ENCODE data around the gene LITAF. TPM values are rescaled to one million over a fixed set of nuclear protein-coding genes. Genes with fewer than 3 reads are reported as not detected.
"Not testable (repeated sequence)": the region's sequence is repeated elsewhere in the genome, so short reads cannot be mapped to it uniquely, and the experiment has no call there.

The LITAF gene
- polyA plus RNA-seq, 1 donor, result 43.0 TPM

- no peaks in the 10 kb centered on the region for H3K36me3 ChIP-seq (ENCODE audit: control insufficient read depth, insufficient read depth, low read length)
- H3K27ac ChIP-seq (ENCODE audit: low read length), result no peak overlapping the region
- no peak overlapping the region for H3K4me3 ChIP-seq (ENCODE audit: low read length)
- H3K9me3 ChIP-seq (ENCODE audit: control insufficient read depth, low read depth, low read length), result no peaks in the 10 kb centered on the region
- no peak for DNase-seq
- peaks cover 4% of the 10 kb centered on the region for H3K27me3 ChIP-seq (ENCODE audit: control insufficient read depth, insufficient read depth, low read length)
- no CpG with 5 or more reads among the region's 8 CpGs for WGBS (ENCODE audit: insufficient coverage, low lambda C conversion rate)
- peaks cover 15% of the 10 kb centered on the region for H3K4me1 ChIP-seq (ENCODE audit: control insufficient read depth, insufficient read depth, low read length)
Measured at GRCh38 chr16:11601425-11601824, 14.7 kb upstream of the LITAF start.

DNA sequence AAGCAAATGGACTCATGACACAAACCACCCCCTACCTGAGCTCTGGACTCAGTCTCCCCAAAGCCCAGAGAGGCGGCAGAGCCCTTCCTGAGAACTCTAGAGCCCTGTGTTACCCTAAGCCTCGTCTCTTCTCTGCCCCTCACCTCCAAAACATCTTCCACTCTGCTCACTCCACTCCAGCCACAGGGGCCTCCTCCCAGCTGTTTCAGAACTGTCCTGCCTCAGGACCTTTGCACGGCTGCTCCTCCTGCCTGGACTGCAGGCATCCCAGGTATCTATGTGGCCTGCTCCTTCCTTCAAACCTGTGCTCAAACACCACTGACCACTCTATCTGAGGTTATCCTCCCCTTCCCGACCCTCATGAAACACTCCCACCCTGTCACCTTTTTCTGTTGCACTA lies 12.9 kb upstream of the LITAF start:
- 83% methylated on average over 1 of the region's 4 CpGs for WGBS (ENCODE audit: insufficient coverage, low lambda C conversion rate)
- Histone ChIP-seq H3K27ac (ENCODE audit: low read length) (no peak overlapping the region), H3K27me3 (ENCODE audit: control insufficient read depth, insufficient read depth, low read length) (peaks cover 4% of the 10 kb centered on the region), H3K36me3 (ENCODE audit: control insufficient read depth, insufficient read depth, low read length) (no peaks in the 10 kb centered on the region), H3K9me3 (ENCODE audit: control insufficient read depth, low read depth, low read length) (no peaks in the 10 kb centered on the region), H3K4me1 (ENCODE audit: control insufficient read depth, insufficient read depth, low read length) (peaks cover 15% of the 10 kb centered on the region), H3K4me3 (ENCODE audit: low read length) (no peak overlapping the region)
- no peak for DNase-seq

- H3K4me1 ChIP-seq (ENCODE audit: control insufficient read depth, insufficient read depth, low read length), result peaks cover 15% of the 10 kb centered on the region
- WGBS (ENCODE audit: insufficient coverage, low lambda C conversion rate), result 60% methylated on average over 1 of the region's 14 CpGs
- DNase-seq, result peak; percentile 66 to 80
Measured at GRCh38 chr16:11597235-11598095, 10.7 kb upstream of the LITAF start.

GRCh38 chr16:11596572-11597226 lies 10.0 kb upstream of the LITAF start:
- no peak for DNase-seq
- H3K9me3 ChIP-seq (ENCODE audit: control insufficient read depth, low read depth, low read length), result no peaks in the 10 kb centered on the region
- no CpG with 5 or more reads among the region's 4 CpGs for WGBS (ENCODE audit: insufficient coverage, low lambda C conversion rate)

More at GRCh38 chr16:11597235-11598095, 10.7 kb upstream of the LITAF start:
- Histone ChIP-seq H3K36me3 (ENCODE audit: control insufficient read depth, insufficient read depth, low read length) (no peaks in the 10 kb centered on the region), H3K27me3 (ENCODE audit: control insufficient read depth, insufficient read depth, low read length) (no peaks in the 10 kb centered on the region), H3K27ac (ENCODE audit: low read length) (peak overlapping the region; percentile 53), H3K9me3 (ENCODE audit: control insufficient read depth, low read depth, low read length) (no peaks in the 10 kb centered on the region), H3K4me3 (ENCODE audit: low read length) (no peak overlapping the region)

GRCh38 chr16:11593581-11593980 lies 6.9 kb upstream of the LITAF start:
- Histone ChIP-seq H3K4me3 (ENCODE audit: low read length) (no peak overlapping the region), H3K27ac (ENCODE audit: low read length) (no peak overlapping the region), H3K27me3 (ENCODE audit: control insufficient read depth, insufficient read depth, low read length) (no peaks in the 10 kb centered on the region), H3K36me3 (ENCODE audit: control insufficient read depth, insufficient read depth, low read length) (no peaks in the 10 kb centered on the region), H3K9me3 (ENCODE audit: control insufficient read depth, low read depth, low read length) (no peaks in the 10 kb centered on the region), H3K4me1 (ENCODE audit: control insufficient read depth, insufficient read depth, low read length) (peaks cover 15% of the 10 kb centered on the region)
- WGBS (ENCODE audit: insufficient coverage, low lambda C conversion rate), result no CpG with 5 or more reads among the region's 3 CpGs
- DNase-seq, result no peak

More at GRCh38 chr16:11596572-11597226, 10.0 kb upstream of the LITAF start:
- H3K36me3 ChIP-seq (ENCODE audit: control insufficient read depth, insufficient read depth, low read length), result no peaks in the 10 kb centered on the region
- H3K4me1 ChIP-seq (ENCODE audit: control insufficient read depth, insufficient read depth, low read length), result peaks cover 15% of the 10 kb centered on the region
- no peak overlapping the region for H3K4me3 ChIP-seq (ENCODE audit: low read length)
- H3K27me3 ChIP-seq (ENCODE audit: control insufficient read depth, insufficient read depth, low read length), result no peaks in the 10 kb centered on the region
- peak overlapping the region; percentile 40 for H3K27ac ChIP-seq (ENCODE audit: low read length)

- H3K9me3 ChIP-seq (ENCODE audit: control insufficient read depth, low read depth, low read length); H3K36me3 ChIP-seq (ENCODE audit: control insufficient read depth, insufficient read depth, low read length); H3K27me3 ChIP-seq (ENCODE audit: control insufficient read depth, insufficient read depth, low read length); H3K4me3 ChIP-seq (ENCODE audit: low read length); DNase-seq; H3K27ac ChIP-seq (ENCODE audit: low read length): not testable (repeated sequence)
- 74% methylated on average over 3 of the region's 9 CpGs for WGBS (ENCODE audit: insufficient coverage, low lambda C conversion rate)
- H3K4me1 ChIP-seq (ENCODE audit: control insufficient read depth, insufficient read depth, low read length), result peaks cover 12% of the 10 kb centered on the region
Measured at GRCh38 chr16:11593076-11593475, 6.4 kb upstream of the LITAF start.

GRCh38 chr16:11591630-11592029 lies 4.9 kb upstream of the LITAF start:
- peaks cover 11% of the 10 kb centered on the region for H3K27me3 ChIP-seq (ENCODE audit: control insufficient read depth, insufficient read depth, low read length)
- not testable (repeated sequence) for H3K27ac ChIP-seq (ENCODE audit: low read length); H3K9me3 ChIP-seq (ENCODE audit: control insufficient read depth, low read depth, low read length); H3K4me1 ChIP-seq (ENCODE audit: control insufficient read depth, insufficient read depth, low read length); H3K36me3 ChIP-seq (ENCODE audit: control insufficient read depth, insufficient read depth, low read length); DNase-seq; H3K4me3 ChIP-seq (ENCODE audit: low read length)
- no CpG with 5 or more reads among the region's 5 CpGs for WGBS (ENCODE audit: insufficient coverage, low lambda C conversion rate)

DNA sequence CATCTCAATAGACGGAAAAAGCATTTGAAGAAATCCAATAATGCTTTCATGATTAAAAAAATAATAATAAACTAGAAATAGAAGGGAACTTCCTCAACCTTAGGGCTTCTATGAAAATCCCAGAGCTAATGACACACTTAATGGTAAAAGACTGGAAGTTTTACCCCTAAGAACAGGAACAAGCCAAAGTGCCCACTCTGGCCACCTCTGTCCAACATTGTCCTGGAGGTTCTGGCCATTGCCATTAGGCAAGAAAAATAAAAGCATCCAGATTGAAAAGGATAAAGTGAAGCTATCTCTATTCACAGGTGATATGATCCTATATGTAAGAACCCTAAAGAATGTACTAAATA lies 2.5 kb upstream of the LITAF start:
- Histone ChIP-seq H3K4me3 (ENCODE audit: low read length) (no peak overlapping the region), H3K9me3 (ENCODE audit: control insufficient read depth, low read depth, low read length) (no peaks in the 10 kb centered on the region), H3K27ac (ENCODE audit: low read length) (no peak overlapping the region), H3K4me1 (ENCODE audit: control insufficient read depth, insufficient read depth, low read length) (peaks cover 4% of the 10 kb centered on the region), H3K27me3 (ENCODE audit: control insufficient read depth, insufficient read depth, low read length) (peaks cover 17% of the 10 kb centered on the region), H3K36me3 (ENCODE audit: control insufficient read depth, insufficient read depth, low read length) (no peaks in the 10 kb centered on the region)
- no peak for DNase-seq
- WGBS (ENCODE audit: insufficient coverage, low lambda C conversion rate), result 88% methylated on average over 1 of the region's 1 CpG

DNA sequence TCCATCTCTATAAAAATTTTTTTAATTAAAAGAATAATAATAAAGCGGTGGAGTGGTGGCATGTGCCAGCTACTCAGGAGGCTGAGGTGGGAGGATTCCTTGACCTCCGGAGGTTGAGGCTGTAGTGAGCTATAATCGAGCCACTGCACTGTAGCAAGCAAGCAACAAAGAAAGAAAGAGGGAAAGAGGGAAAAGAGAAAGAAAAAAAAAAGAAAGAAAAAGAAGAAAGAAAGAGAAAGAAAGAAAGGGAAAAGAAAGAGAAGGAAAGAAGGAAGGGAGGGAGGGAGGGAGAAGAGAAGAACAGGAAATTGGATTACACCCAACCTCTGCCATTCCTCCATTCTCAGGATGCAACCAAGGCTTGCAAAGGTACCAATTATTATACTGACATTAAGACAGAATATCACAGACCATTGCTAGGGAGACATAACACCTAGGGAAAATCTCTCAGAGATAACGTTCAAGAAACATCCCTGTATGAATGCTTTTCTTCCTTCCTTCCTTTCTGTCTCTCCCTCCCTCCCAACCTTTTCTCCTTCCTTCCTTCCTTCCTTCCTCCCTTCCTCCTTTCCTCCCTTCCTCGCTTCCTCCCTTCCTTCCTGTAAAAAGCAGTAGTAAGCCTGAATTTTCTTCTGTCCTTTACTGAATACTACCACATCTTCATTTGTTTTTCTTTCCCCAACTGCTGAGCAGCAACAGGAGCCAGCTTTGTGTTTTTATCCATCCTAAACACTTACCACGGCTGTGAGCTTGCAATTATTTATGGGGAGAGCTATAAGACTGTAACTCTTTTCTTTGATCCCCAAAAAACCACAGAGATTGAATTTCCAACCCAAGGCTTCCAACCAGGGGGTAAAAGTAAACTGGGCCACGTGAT lies 1.8 kb upstream of the LITAF start:
- no peak for DNase-seq
- H3K27me3 ChIP-seq (ENCODE audit: control insufficient read depth, insufficient read depth, low read length), result peaks cover 17% of the 10 kb centered on the region
- 85% methylated on average over 6 of the region's 7 CpGs for WGBS (ENCODE audit: insufficient coverage, low lambda C conversion rate)
- no peaks in the 10 kb centered on the region for H3K9me3 ChIP-seq (ENCODE audit: control insufficient read depth, low read depth, low read length)
- H3K36me3 ChIP-seq (ENCODE audit: control insufficient read depth, insufficient read depth, low read length), result no peaks in the 10 kb centered on the region
- H3K27ac ChIP-seq (ENCODE audit: low read length), result no peak overlapping the region
- no peak overlapping the region for H3K4me3 ChIP-seq (ENCODE audit: low read length)
- peaks cover 4% of the 10 kb centered on the region for H3K4me1 ChIP-seq (ENCODE audit: control insufficient read depth, insufficient read depth, low read length)

GRCh38 chr16:11587643-11588247 lies 1.0 kb upstream of the LITAF start:
- Histone ChIP-seq H3K36me3 (ENCODE audit: control insufficient read depth, insufficient read depth, low read length) (no peaks in the 10 kb centered on the region), H3K27ac (ENCODE audit: low read length) (peak overlapping the region; percentile 12), H3K4me1 (ENCODE audit: control insufficient read depth, insufficient read depth, low read length) (peaks cover 4% of the 10 kb centered on the region), H3K27me3 (ENCODE audit: control insufficient read depth, insufficient read depth, low read length) (peaks cover 17% of the 10 kb centered on the region), H3K4me3 (ENCODE audit: low read length) (peak overlapping the region; percentile 66), H3K9me3 (ENCODE audit: control insufficient read depth, low read depth, low read length) (no peaks in the 10 kb centered on the region)
- no CpG with 5 or more reads among the region's 14 CpGs for WGBS (ENCODE audit: insufficient coverage, low lambda C conversion rate)
- no peak for DNase-seq

Data from large intestine (tissue), 3 donors.